ENCODE results near the gene PFDN6.

Gene PFDN6

DNA sequence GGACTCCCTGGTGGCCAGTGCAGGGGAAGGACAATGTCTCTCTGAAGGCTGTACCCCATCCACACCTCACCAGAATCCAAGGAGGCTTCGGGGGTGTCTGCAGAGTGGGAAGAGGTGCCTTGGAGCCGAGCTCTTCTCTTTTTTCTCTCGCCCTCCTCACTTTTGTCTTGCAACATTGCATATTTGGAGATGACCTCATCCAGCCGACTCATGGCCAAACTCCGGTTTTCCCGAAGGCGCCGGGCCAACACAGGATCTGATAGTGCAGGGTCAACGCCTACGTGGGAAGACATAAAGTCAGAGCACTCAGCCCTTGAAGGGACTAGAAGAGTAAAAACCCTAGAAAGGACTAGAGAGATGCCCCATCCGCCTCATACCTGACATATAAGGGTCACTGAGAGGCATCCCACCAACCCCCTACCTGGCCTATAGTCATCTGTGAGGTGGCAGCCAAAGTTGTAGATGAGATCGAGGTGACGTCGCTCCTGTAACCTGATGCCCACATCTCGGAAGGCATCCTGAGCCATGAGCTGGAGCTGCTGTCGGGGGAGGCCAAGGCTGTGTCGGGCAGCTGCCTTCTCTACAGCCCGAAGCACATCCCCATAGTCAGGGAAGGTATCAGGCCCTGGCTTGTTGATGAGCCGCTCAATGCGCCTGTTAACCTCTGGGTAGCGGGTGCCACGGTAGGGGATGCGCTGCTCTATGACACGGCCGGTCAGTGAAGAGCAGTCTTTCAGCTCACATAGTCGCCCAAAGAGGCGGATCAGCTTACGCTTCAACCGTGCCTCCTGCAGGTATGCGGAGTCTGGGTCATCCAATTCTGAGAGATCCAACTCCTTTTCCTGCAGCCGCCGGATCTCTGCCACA lies 31.1 kb downstream of the PFDN6 start:
- Histone ChIP-seq H3K27me3 (ENCODE audit: insufficient read depth, low read length) (no peaks in the 10 kb centered on the region), H3K4me1 (ENCODE audit: insufficient read depth, low read length) (peaks cover 25% of the 10 kb centered on the region), H3K27ac (ENCODE audit: low read depth, low read length) (peak overlapping the region; percentile 25; the same call in 1 of the 2 replicates), H3K9ac (ENCODE audit: low read depth, low read length) (peak overlapping the region; percentile 14; the same call in 1 of the 2 replicates), H3K9me3 (ENCODE audit: insufficient read depth, low read depth, low read length) (no peaks in the 10 kb centered on the region), H3K36me3 (ENCODE audit: insufficient read depth, low read length) (peaks cover 33% of the 10 kb centered on the region), H3K4me3 (ENCODE audit: low read length) (peak overlapping the region; percentile 76; the same call in 1 of the 2 replicates)
- 86% methylated on average over 32 of the region's 32 CpGs for WGBS

DNA sequence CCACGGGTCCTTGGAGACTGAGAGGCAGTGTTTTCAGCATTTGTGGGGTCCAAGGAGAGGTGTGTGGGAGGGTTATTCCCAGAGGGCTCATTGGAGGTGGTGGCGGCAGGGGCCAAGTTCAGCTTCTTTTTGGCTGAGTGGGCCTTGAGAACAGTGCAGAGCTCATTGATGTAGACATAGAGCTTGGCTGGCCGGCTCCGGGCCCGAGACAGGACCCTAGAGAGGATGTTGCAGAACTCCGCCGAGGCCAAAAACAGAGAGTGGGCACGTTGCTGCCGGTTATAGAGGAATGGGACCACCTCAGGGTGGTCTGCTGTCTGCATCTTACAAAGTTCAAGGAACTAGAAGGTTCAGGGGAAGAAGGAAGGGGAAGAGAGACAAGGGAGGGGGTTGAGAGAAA lies 31.8 kb downstream of the PFDN6 start:
- peak overlapping the region; percentile 76 for H3K4me3 ChIP-seq (ENCODE audit: low read length)
- H3K9ac ChIP-seq (ENCODE audit: low read depth, low read length), result no peak overlapping the region
- peaks cover 25% of the 10 kb centered on the region for H3K4me1 ChIP-seq (ENCODE audit: insufficient read depth, low read length)

DNA sequence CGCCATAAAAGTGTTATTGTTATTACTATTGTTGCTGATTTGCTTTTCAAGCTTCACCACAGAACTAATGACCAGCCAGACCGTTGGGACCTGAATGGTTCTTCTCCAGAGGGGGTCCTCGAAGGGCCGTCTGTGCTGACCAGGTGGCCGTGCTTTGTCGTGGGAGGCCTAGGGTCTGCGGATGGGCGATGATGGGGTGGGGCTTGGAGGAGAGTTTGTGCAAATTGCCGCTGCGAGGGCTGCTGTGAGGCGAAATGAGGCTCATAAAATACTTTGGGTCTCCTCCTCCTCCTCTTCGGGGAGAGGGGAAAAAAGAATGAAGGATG lies 34.2 kb downstream of the PFDN6 start:
- Histone ChIP-seq H3K27ac (ENCODE audit: low read depth, low read length) (peak overlapping the region; percentile 80), H3K4me1 (ENCODE audit: insufficient read depth, low read length) (peaks cover 21% of the 10 kb centered on the region), H3K9ac (ENCODE audit: low read depth, low read length) (peak overlapping the region; percentile 37), H3K36me3 (ENCODE audit: insufficient read depth, low read length) (peaks cover 29% of the 10 kb centered on the region), H3K27me3 (ENCODE audit: insufficient read depth, low read length) (no peaks in the 10 kb centered on the region), H3K9me3 (ENCODE audit: insufficient read depth, low read depth, low read length) (no peaks in the 10 kb centered on the region), H3K4me3 (ENCODE audit: low read length) (peak overlapping the region; percentile 76)
- 4% methylated on average over 11 of the region's 12 CpGs for WGBS

More for the DNA sequence above, 31.8 kb downstream of the PFDN6 start:
- Histone ChIP-seq H3K27ac (ENCODE audit: low read depth, low read length) (peak overlapping the region; percentile 25; the same call in 1 of the 2 replicates), H3K9me3 (ENCODE audit: insufficient read depth, low read depth, low read length) (no peaks in the 10 kb centered on the region), H3K27me3 (ENCODE audit: insufficient read depth, low read length) (no peaks in the 10 kb centered on the region), H3K36me3 (ENCODE audit: insufficient read depth, low read length) (peaks cover 33% of the 10 kb centered on the region)
- 86% methylated on average over 9 of the region's 9 CpGs for WGBS

- no peaks in the 10 kb centered on the region for H3K27me3 ChIP-seq (ENCODE audit: insufficient read depth, low read length)
- peak overlapping the region; percentile 76 for H3K4me3 ChIP-seq (ENCODE audit: low read length)
- no peaks in the 10 kb centered on the region for H3K9me3 ChIP-seq (ENCODE audit: insufficient read depth, low read depth, low read length)
- H3K9ac ChIP-seq (ENCODE audit: low read depth, low read length), result peak overlapping the region; percentile 37; the same call in 1 of the 2 replicates
- H3K27ac ChIP-seq (ENCODE audit: low read depth, low read length), result no peak overlapping the region
- WGBS, result 63% methylated on average over 7 of the region's 7 CpGs
- peaks cover 17% of the 10 kb centered on the region for H3K4me1 ChIP-seq (ENCODE audit: insufficient read depth, low read length)
- peaks cover 24% of the 10 kb centered on the region for H3K36me3 ChIP-seq (ENCODE audit: insufficient read depth, low read length)
These were observed 34.7 kb downstream of the PFDN6 start for GRCh38 chr6:33324125-33324524.

DNA sequence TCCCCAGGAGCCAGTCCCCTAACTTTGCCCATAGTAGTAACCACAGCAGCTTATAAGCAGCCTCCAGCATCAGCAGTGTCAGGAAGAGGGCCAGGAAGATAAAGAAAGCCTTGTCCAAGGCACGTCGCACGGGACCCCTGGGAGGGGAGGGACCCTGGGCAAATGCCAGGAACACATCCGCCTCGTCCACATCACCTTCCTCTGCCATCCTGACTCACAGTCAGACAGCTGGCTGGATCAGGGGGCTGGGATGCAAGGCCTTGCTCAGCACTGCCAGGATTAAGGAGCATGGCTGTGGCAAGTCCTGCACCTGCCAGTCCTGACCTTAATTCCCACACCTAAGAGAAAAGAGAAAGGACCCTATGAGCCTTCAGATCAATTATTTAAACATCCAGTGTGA lies 39.7 kb downstream of the PFDN6 start:
- H3K4me3 ChIP-seq (ENCODE audit: low read length), result no peak overlapping the region
- H3K9ac ChIP-seq (ENCODE audit: low read depth, low read length), result no peak overlapping the region
- H3K27me3 ChIP-seq (ENCODE audit: insufficient read depth, low read length), result no peaks in the 10 kb centered on the region
- H3K36me3 ChIP-seq (ENCODE audit: insufficient read depth, low read length), result no peaks in the 10 kb centered on the region
- WGBS, result 86% methylated on average over 5 of the region's 5 CpGs
- H3K27ac ChIP-seq (ENCODE audit: low read depth, low read length), result no peak overlapping the region
- peaks cover 3% of the 10 kb centered on the region; the same call in 1 of the 2 replicates for H3K4me1 ChIP-seq (ENCODE audit: insufficient read depth, low read length)
- H3K9me3 ChIP-seq (ENCODE audit: insufficient read depth, low read depth, low read length), result no peaks in the 10 kb centered on the region

DNA sequence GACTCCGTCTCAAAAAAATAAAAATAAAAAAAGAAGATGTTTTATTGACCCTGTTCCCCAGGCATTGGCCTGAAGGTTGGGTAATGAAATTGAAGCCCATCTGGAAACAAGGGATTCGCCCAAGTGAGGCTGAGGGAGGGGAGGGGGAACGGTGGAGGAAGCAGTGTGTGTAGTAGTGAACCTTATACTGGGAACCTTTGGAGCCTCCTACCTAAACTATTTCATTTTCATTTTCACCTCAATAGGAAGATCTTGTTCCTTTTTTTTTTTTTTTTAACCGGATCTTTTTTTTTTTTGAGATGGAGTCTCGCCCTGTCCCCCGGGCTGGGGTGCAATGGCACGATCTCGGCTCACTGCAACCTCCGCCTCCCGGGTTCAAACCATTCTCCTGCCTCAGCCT lies 41.3 kb downstream of the PFDN6 start:
- Histone ChIP-seq H3K27ac (ENCODE audit: low read depth, low read length) (no peak overlapping the region), H3K9ac (ENCODE audit: low read depth, low read length) (no peak overlapping the region), H3K9me3 (ENCODE audit: insufficient read depth, low read depth, low read length) (no peaks in the 10 kb centered on the region), H3K27me3 (ENCODE audit: insufficient read depth, low read length) (no peaks in the 10 kb centered on the region), H3K4me1 (ENCODE audit: insufficient read depth, low read length) (no peaks in the 10 kb centered on the region), H3K4me3 (ENCODE audit: low read length) (no peak overlapping the region), H3K36me3 (ENCODE audit: insufficient read depth, low read length) (no peaks in the 10 kb centered on the region)
- WGBS, result 92% methylated on average over 10 of the region's 10 CpGs

GRCh38 chr6:33333666-33334065 lies 44.3 kb downstream of the PFDN6 start:
- H3K27ac ChIP-seq (ENCODE audit: low read depth, low read length), result no peak overlapping the region
- no peaks in the 10 kb centered on the region for H3K9me3 ChIP-seq (ENCODE audit: insufficient read depth, low read depth, low read length)
- H3K9ac ChIP-seq (ENCODE audit: low read depth, low read length), result no peak overlapping the region

GRCh38 chr6:33335916-33336315 lies 46.5 kb downstream of the PFDN6 start:
- Histone ChIP-seq H3K27me3 (ENCODE audit: insufficient read depth, low read length) (no peaks in the 10 kb centered on the region), H3K9me3 (ENCODE audit: insufficient read depth, low read depth, low read length) (no peaks in the 10 kb centered on the region), H3K9ac (ENCODE audit: low read depth, low read length) (no peak overlapping the region), H3K4me1 (ENCODE audit: insufficient read depth, low read length) (no peaks in the 10 kb centered on the region), H3K4me3 (ENCODE audit: low read length) (no peak overlapping the region), H3K36me3 (ENCODE audit: insufficient read depth, low read length) (no peaks in the 10 kb centered on the region), H3K27ac (ENCODE audit: low read depth, low read length) (no peak overlapping the region)
- WGBS, result 93% methylated on average over 4 of the region's 4 CpGs

More at GRCh38 chr6:33333666-33334065, 44.3 kb downstream of the PFDN6 start:
- Histone ChIP-seq H3K4me1 (ENCODE audit: insufficient read depth, low read length) (no peaks in the 10 kb centered on the region), H3K4me3 (ENCODE audit: low read length) (no peak overlapping the region), H3K27me3 (ENCODE audit: insufficient read depth, low read length) (no peaks in the 10 kb centered on the region), H3K36me3 (ENCODE audit: insufficient read depth, low read length) (no peaks in the 10 kb centered on the region)
- WGBS, result 100% methylated on average over 1 of the region's 4 CpGs

GRCh38 chr6:33336495-33336894 lies 47.1 kb downstream of the PFDN6 start:
- no peak overlapping the region for H3K27ac ChIP-seq (ENCODE audit: low read depth, low read length)
- H3K4me1 ChIP-seq (ENCODE audit: insufficient read depth, low read length), result no peaks in the 10 kb centered on the region
- H3K9ac ChIP-seq (ENCODE audit: low read depth, low read length), result no peak overlapping the region
- no peaks in the 10 kb centered on the region for H3K9me3 ChIP-seq (ENCODE audit: insufficient read depth, low read depth, low read length)
- WGBS, result 91% methylated on average over 3 of the region's 3 CpGs
- H3K36me3 ChIP-seq (ENCODE audit: insufficient read depth, low read length), result no peaks in the 10 kb centered on the region
- H3K4me3 ChIP-seq (ENCODE audit: low read length), result no peak overlapping the region
- H3K27me3 ChIP-seq (ENCODE audit: insufficient read depth, low read length), result no peaks in the 10 kb centered on the region

DNA sequence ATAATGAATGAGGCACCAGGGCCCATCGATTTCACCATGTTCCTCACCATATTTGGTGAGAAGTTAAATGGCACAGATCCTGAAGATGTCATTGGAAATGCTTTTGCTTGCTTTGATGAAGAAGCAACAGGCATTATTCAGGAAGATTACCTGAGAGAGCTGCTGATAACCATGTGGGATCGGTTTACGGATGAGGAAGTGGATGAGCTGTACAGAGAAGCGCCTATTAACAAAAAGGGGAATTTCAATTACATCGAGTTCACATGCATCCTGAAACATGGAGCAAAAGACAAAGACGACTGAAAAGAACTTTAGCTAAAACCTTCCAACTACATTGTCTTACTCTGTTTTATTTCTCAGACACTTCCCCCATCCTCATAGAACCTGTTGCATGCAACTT lies 49.8 kb downstream of the PFDN6 start:
- H3K27me3 ChIP-seq (ENCODE audit: insufficient read depth, low read length), result no peaks in the 10 kb centered on the region
- WGBS, result 91% methylated on average over 6 of the region's 6 CpGs
- no peaks in the 10 kb centered on the region for H3K4me1 ChIP-seq (ENCODE audit: insufficient read depth, low read length)
- no peaks in the 10 kb centered on the region for H3K36me3 ChIP-seq (ENCODE audit: insufficient read depth, low read length)
- H3K27ac ChIP-seq (ENCODE audit: low read depth, low read length), result no peak overlapping the region
- H3K9me3 ChIP-seq (ENCODE audit: insufficient read depth, low read depth, low read length), result no peaks in the 10 kb centered on the region
- H3K4me3 ChIP-seq (ENCODE audit: low read length), result no peak overlapping the region
- H3K9ac ChIP-seq (ENCODE audit: low read depth, low read length), result no peak overlapping the region

Measured in HUES64 (cell line).